ENCODE data around the gene COMT. TPM values are rescaled to one million over a fixed set of nuclear protein-coding genes. Genes with fewer than 3 reads are reported as not detected.

Gene COMT
- total RNA-seq, 1 experiment from 2014 or later: 108 TPM

- no peak for TF ChIP-seq POLR2AphosphoS5 (IDR thresholded peaks at IDR 0.05; ENCODE audit: low read depth, low read length)
Observed at GRCh38 chr22:19896665-19897355, 44.8 kb upstream of the COMT start (continued).

GRCh38 chr22:19897726-19898125, 43.8 kb upstream of the COMT start:
- no peak for ATAC-seq
- H3K27me3 ChIP-seq (ENCODE audit: control insufficient read depth, insufficient read depth, low read length): no peaks in the 10 kb centered on the region
- ChIA-PET POLR2A (no interaction called here), CTCF (interaction anchor here (0.6 kb wide), 1 partner anchor 8 kb away, joined by 3 read pairs; no protein-coding TSS in a partner anchor)
- TF ChIP-seq POLR2AphosphoS5 (IDR thresholded peaks at IDR 0.05; ENCODE audit: low read depth, low read length) (no peak), SIN3A (IDR thresholded peaks at IDR 0.05; ENCODE audit: borderline replicate concordance, insufficient read depth, low read depth, low read length) (no peak), CTCF (IDR thresholded peaks at IDR 0.05) (no peak), TCF7L2 (IDR thresholded peaks at IDR 0.05; ENCODE audit: low read depth, low read length) (no peak), REST (IDR thresholded peaks at IDR 0.05; ENCODE audit: insufficient read depth in 1 of 2, low read depth in 2 of 2, low read length in 1 of 2) (no peak)
- H3K36me3 ChIP-seq (ENCODE audit: control insufficient read depth, insufficient read depth, low read length): no peaks in the 10 kb centered on the region
- H3K4me3 ChIP-seq (ENCODE audit: low read depth in 2 of 2, low read length in 2 of 2): no peak overlapping the region
- H3K27ac ChIP-seq (ENCODE audit: low read length): no peak overlapping the region
- intact Hi-C loops (cut with micrococcal nuclease; ENCODE audit: unreplicated experiment): no loop called here
- H3K9me3 ChIP-seq (ENCODE audit: control insufficient read depth, insufficient read depth, low read depth, low read length): no peaks in the 10 kb centered on the region
- DNase-seq (ENCODE audit: low read depth, low spot score): no peak
- no TSS peak for BruUV-seq (replicated peaks)
- peaks cover 10% of the 10 kb centered on the region for H3K4me1 ChIP-seq (ENCODE audit: control insufficient read depth, insufficient read depth, low read length)
- in situ Hi-C loops (cut with HindIII; ENCODE audit: low pct_unique_long_range_greater_than_20kb, low sequenced_read_pairs): no loop called here

GRCh38 chr22:19898145-19898544, 43.4 kb upstream of the COMT start:
- no peaks in the 10 kb centered on the region for H3K27me3 ChIP-seq (ENCODE audit: control insufficient read depth, insufficient read depth, low read length)
- no peak overlapping the region for H3K27ac ChIP-seq (ENCODE audit: low read length)
- DNase-seq (ENCODE audit: low read depth, low spot score) (no peak), ATAC-seq (no peak)
- H3K4me3 ChIP-seq (ENCODE audit: low read depth in 2 of 2, low read length in 2 of 2): no peak overlapping the region
- intact Hi-C loops (cut with micrococcal nuclease; ENCODE audit: unreplicated experiment) (no loop called here), in situ Hi-C loops (cut with HindIII; ENCODE audit: low pct_unique_long_range_greater_than_20kb, low sequenced_read_pairs) (no loop called here)
- no peaks in the 10 kb centered on the region for H3K9me3 ChIP-seq (ENCODE audit: control insufficient read depth, insufficient read depth, low read depth, low read length)
- no TSS peak for BruUV-seq (replicated peaks)
- no peaks in the 10 kb centered on the region for H3K36me3 ChIP-seq (ENCODE audit: control insufficient read depth, insufficient read depth, low read length)
- TF ChIP-seq TCF7L2 (IDR thresholded peaks at IDR 0.05; ENCODE audit: low read depth, low read length): no peak
- TF ChIP-seq SIN3A (IDR thresholded peaks at IDR 0.05; ENCODE audit: borderline replicate concordance, insufficient read depth, low read depth, low read length): no peak
- TF ChIP-seq CTCF (IDR thresholded peaks at IDR 0.05): no peak
- TF ChIP-seq REST (IDR thresholded peaks at IDR 0.05; ENCODE audit: insufficient read depth in 1 of 2, low read depth in 2 of 2, low read length in 1 of 2): no peak
- no peak for TF ChIP-seq POLR2AphosphoS5 (IDR thresholded peaks at IDR 0.05; ENCODE audit: low read depth, low read length)
- POLR2A ChIA-PET: no interaction called here
- peaks cover 11% of the 10 kb centered on the region for H3K4me1 ChIP-seq (ENCODE audit: control insufficient read depth, insufficient read depth, low read length)
- CTCF ChIA-PET: no interaction called here

Data from Panc1 (cell line).